NCI-H1105 (cell line): ENCODE results near the gene FERMT1.
A peak's percentile ranks its signal among the peaks of the same experiment; 100 is the strongest.
"Not testable (repeated sequence)": the region's sequence is repeated elsewhere in the genome, so short reads cannot be mapped to it uniquely, and the experiment has no call there.

ENCODE experiments used
- DNase-seq: peaks from one replicate; lab custom pipeline; 2025; lab: John Stamatoyannopoulos, UW

FERMT1 gene

DNA sequence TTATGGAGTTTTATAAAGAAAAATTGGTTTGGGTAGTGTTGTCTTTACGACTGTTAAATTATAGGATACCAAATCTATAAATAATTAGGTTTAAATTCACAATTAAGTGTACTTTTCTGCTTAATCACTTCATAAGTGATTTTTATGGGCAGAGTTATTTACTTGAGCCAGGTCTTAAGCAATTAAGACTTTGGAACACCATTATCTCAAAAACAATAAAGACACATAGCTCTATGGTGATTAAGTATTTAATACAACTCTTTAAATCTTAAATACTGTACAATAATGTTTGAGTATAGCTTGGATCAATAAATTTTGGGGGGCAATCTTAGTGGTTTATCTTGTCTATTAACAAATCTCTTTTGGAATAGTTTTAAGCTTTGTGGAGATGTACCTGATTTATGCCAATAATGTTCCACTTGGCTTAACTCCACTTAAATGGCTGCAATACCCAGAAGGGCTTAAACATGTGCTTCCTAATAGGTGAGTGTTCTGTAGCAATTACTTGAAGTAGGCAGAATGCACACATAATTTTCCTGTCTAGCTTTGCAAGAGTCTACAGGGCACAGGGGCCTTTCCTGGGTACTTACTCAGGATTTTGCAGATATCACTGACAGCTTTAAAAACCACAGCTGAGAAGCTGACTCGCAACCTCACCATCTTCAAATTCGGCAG lies 7.5 kb downstream of the FERMT1 start:
- DNase-seq, result peak; percentile 26

DNA sequence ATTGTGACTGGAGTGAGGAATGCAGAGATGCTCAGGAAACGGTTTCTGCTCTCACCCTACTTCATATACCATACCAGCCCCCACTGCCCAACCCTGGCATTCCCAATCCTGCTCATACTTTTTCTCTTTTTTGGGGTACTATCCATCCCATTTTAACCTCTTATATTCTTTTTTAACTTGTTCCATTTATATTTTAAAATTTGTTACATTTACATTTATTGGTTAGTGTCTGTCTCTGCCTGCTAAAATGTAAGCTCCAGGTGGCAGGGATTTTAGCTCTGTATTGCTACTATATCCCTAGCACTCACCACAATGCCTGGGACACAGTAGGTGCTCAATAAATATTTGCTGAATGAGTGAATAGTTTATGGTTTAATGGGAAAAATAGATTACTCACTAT lies 8.1 kb downstream of the FERMT1 start:
- DNase-seq, result no peak

DNA sequence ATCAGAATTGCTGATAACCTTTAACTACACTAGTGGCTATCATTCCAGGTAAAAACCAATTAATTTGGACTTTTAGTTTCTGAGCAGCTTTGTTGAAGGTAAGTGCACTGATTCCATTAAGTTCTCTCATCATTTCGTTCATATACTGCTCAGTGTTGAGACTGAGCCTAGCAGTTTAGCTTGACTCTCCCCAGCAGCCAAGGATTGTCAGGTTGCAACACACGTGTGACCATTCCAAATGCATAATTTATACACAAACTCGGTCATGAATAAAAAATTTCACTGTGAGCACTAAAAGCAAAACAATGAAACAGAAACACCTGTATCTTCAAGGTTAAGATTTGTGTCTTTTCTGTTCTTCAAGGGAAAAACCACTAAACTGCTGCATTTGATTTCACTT lies 8.9 kb downstream of the FERMT1 start:
- DNase-seq, result no peak

DNA sequence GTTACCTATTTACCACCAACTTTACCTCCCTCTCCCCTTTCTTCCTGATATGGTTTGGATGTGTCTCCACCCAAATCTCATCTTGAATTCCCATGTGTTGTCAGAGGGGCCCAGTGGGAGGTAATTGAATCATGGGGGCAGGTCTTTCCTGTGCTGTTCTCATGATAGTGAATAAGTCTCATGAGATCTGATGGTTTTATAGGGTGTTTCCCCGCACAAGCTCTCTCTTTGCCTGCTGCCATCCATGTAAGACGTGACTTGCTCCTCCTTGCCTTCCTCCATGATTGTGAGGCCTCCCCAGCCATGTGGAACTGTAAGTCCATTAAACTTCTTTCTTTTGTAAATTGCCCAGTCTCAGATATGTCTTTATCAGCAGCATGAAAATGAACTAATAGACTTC lies 9.9 kb downstream of the FERMT1 start:
- not testable (repeated sequence) for DNase-seq

DNA sequence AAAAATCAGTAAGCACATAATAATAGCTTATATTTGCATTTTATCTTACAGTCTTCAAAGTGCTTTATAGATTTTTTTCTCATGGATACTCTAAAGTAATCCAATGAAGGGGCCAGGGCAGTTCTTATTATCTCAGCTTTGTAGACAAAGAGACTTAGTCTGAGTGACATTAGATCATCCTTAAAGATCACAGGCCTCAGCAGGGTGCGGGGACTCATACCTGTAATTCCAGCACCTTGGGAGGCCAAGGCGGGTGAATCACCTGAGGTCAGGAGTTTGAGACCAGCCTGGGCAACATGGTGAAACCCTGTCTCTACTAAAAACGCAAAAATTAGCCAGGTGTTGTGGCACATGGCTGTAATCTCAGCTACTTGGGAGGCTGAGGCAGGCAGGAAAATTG lies 14.5 kb downstream of the FERMT1 start:
- DNase-seq, result no peak

DNA sequence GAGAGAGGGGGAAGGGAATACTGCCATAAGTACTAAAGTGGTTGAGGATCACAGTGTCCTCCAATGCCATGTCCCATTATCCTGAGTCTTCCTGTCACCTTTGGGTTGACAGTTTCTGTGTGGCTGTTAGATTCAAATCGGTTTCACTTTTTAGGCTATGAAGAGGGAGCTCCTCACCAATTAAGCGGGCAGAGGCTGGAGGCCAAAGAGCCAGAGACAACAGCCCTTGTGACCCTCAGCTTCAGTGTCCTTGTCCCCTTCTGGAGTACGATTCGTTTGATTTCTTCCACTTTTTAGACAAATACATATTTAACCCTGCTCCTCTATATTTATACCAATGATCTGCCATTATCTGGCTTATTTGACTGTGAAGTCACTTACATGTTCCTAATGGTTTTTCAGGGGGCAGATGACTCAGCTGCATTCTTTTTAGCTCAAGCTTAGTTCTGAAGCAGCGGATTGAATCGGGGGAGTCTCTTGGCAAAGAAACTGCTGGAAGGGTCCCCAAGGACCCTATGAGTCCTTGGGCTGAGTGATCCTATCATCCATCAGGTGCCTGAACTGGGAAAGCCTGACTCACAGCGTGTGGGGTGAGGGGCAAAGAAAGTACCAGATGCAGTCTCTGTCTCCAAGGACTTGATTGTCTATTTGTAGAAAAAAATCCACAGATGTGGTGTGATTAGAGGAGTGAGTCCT lies 18.2 kb downstream of the FERMT1 start:
- DNase-seq, result no peak

DNA sequence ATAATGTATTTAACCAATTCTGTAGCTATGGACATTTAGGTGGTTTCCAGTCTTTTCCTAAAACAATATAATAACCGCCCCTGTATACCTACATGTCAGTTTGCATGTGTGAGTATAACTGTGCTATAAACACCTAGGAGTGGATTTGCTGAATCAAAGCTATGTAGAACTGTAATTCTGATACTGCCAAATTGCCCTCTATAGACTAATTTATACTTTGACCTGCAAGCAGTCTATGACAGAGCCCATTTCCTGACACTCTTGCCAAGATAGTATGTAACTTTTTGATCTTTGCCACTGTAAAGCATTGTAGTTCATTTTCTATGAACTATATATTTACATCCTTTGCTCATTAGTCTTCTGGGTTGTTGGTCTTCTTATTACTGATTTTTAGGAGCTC lies 19.5 kb downstream of the FERMT1 start:
- DNase-seq, result no peak

DNA sequence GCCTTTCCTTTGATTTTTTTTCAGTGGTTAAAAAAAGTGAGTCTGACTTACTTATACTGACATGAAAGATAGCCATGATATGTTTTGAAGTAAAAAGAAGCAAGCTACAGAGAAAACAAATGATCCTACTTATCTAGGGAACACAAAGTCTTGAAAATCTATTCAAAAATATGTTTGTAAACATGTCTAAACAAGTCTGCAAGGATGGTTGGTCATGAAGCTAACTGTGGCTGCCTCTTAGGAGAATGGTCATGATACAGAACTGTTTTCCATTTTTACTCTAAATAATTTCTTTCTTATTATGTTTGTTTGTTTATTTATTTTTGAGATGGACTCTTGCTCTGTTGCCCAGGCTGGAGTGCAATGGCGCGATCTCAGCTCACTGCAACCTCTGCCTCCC lies 21.5 kb downstream of the FERMT1 start:
- no peak for DNase-seq

DNA sequence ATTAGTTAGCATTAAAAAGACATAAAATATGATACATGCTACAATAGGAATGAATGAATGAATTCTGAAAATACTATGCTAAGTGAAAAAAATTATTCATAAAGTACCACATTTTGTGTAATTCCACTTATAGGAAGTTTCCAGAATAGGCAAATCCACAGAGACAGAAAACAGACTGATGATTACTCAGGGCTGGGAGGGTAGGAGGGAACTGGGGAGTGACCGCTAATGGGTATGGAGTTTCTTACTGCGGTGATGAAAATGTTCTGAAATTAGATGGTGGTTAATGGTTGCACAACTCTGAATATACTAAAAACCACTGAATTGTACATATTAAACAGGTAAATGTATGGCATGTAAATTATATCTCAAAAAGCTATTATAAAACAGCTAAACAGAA lies 22.6 kb downstream of the FERMT1 start:
- no peak for DNase-seq

DNA sequence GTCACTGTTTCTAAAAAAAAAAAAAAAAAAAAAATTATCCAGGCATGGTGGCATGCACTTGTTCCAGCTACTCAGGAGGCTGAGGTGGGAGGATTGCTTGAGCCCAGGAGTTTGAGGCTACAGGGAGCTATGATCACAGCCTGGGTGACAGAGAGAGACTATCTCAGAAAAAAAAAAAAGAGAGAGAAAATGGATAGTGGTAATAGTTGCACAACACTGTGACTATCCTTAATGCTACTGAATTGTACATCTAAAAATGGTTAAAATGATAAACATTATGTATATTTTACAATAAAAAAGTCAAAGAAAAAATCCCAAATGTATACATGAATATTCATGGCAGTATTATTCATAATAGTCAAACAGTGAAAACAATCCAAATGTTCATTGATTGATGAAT lies 23.0 kb downstream of the FERMT1 start:
- DNase-seq, result no peak

DNA sequence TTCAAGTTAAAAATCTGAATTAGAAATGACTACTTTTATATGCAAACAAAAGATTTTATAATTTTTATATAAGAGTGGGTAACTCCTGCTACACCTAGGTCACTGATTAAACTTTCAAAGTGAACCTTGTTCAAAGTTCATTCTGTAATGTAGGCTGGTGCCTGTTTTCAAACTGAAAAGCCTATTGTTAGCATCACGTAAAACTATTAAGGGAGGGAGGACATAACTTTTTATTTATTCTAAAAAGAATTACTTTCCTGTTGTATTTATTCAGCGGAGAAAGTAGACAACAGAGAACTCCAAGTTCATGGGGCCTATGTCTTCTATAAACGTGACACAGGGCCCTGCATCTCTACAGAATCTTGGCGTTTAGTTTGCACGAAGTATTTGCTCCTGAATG lies 27.4 kb downstream of the FERMT1 start:
- no peak for DNase-seq

DNA sequence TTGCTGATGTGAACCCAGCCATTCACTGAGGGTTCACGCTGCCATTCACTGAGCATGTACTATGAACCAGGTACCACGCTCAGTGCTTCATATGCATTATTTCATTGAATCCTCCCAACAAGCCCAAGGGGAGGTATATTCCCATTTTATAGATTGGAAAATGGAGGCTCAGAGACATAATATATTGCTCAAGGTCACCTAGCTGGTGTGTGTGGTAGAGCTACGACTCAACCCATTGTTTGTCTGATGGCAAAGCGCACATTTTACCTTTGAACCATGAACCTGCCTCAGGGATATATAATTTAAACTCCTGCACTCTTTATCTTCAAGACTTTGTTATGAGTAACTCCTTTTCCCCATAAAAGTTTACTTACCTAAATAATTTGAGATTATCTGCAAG lies 28.3 kb downstream of the FERMT1 start:
- DNase-seq, result no peak

DNA sequence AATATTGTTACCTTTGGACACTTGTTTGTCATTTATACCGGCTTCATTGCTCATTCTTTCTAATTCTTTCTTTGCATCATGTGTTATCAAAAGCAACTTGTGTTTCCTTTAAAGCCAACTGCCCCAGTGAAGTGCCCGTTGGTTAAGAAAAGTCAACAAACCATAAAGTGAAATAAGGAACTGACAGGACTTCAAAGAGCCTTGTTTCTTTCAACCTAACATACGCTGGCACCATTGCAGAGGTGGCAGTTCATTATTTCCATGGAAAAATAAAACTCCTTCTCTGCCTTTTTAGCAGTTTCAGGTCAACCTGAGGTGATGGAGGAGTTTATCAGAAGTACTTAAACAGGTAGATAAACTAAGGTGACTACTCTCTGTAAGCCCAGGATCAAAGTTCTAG lies 28.8 kb downstream of the FERMT1 start:
- DNase-seq, result no peak

DNA sequence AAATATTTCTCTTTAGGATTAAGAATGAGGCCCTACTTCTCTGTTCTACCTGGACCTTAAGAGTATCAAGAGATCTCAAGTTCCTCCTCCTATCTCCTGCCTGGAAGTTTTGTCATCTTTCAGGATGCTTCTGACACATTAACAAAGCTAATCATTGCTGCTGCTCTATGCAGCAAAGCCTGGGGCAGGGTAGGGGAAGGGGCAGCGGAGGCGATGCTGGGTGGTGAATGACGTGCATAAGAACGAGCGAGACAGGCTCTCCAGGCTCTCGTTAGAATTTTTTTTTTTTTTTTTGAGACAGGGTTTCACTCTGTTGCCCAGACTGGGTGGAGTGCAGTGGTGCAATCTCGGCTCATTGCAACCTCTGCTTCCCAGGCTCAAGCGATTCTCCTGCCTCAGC lies 31.2 kb downstream of the FERMT1 start:
- no peak for DNase-seq

DNA sequence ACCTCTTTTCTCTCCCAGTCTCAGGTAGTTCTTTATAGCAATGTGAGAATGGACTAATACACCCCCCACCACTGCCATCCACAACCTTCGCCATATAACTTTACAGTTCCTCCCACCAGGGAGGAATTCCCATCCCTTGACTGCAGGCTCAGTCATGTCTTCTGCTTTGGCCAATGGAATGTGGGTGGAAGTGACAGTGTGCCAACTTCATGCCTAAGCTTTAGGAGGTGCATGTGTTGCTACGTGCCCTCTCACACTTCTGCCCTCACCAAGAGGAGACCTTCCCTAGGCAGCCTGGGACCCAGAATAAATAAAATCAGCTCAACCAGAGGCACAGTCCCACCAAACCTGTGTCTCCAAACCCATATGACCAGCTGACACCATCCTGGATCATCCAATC lies 36.0 kb downstream of the FERMT1 start:
- DNase-seq, result no peak

DNA sequence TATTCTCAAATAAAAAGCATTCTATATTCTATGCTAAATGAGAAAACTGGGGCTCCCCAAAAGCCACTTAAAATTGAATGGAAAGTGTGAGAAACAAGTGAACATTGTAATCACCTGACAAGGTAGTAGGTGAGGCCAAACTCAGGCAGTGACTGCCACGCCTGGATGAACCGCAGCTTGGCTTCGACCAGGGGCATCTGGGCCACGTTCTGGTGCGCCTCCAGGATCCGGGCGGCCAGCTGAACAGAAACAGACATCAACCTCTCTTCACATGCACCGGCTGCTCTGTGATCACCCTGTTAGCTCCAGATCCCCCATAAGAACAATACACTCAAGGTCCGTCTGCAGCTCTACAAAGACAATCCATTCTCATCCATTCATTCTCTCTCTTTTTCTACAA lies 38.9 kb downstream of the FERMT1 start:
- DNase-seq, result no peak

DNA sequence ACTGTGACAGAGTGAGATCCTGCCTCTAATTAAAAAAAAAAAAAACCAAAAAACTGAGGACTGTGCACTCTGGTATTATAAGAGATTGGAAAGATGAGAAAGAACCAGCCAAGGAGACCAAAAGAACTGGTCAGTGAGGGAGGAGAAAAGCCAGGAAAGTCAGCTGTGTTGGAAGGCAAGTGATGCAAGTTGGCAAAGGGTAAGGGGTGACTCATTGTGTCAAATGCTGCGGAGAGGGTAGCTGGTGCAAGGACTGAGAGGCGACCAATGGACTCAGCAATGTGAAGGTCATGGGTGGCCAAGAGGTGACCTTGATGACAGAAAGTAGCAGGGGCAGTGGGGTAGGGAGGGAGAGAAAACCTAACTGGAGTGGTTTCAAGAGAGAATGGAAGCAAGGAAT lies 41.6 kb downstream of the FERMT1 start:
- DNase-seq, result no peak

DNA sequence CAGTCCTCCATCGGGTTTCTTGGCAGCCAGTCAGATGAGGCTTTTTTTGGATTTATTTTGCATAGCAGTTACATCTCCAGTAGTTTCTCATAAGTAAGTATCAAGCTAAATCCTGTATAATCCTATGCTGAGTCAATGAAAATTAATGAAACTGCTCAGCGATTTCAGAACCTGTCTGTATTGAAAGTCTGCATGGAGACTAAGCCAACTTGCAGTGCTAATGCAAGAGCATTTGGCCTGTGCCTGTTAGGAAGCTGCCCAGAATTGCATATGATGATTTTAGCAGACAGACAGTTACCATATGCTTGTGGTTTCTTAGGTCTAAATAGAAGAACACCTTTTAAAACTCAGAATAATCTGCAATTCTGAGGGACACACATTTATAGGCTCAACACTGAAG lies 43.8 kb downstream of the FERMT1 start:
- no peak for DNase-seq

DNA sequence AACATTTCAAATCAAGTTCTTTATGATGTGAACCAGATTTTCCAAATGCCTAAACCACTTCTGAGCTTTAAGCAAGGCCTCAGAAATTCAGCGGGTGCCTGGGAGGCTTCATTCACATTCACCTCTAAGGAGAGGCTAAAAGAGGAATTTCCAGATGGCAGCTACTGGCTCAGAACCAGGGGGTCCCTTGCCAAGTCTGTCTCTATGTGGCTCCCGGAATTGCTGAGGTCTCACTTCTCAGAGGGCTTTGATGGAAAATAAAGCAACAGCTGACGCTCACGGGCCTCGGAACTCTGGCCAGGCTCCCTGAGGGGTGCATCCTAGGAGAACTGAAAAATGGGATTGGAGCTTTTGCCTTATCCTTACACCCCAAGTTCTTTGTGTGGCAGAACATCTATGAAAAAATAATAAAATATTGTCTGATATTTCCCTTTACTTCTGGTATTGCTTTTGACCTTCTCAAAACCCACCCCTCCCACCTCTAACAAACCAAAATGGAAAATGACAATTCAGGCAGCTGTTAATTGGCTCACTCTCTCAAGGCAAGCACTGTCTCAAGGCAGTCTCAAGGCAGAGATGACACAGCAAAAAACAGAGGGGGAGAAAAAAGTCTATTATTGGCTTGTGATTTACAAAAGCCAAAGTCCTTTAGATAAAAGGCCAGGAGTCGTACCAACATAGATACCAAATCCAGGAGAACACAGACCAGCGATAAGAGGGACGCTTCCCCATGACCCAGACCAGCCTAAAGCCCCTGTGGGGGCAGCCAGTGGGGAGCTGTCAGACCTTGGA lies 47.2 kb downstream of the FERMT1 start:
- peak; percentile 21 for DNase-seq

DNA sequence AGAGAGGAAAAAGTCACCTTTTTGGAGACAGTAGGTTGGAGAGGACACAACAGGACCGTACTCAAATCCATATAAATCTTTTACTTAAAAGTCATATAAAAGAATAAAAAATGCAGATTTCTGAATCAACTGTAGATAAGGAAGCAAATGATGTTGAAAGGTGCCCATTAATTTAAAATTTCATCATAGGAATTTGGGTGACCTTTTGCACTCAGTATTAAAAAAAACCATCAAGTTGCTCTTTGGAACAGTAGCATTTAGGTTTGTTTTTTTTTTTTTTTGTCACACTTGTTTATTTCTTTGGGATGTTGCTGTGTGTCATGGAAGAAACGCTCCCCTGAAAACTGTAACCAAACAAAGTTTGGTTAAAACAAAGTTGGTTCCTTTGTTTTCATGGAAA lies 48.0 kb downstream of the FERMT1 start:
- no peak for DNase-seq

DNA sequence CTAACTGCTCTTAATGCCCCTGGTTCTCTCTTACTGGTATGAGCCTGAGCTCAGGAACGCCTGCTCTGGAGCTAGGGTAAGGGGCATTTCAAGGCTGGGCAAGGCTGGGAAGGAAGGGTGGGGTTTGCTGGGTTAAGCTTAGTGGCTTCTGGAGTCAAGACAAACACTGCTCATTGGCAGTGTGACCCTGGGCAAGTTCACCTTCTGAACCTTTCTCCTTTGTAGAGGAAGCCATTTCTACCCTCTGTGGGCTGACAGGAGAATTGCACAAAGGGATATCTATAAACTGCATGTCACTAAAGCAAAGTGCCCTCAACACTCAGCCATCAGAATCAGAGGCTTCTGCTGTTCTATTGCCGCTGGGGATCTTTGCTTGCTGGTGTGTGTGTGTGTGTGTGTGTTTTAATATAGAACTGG lies 48.7 kb downstream of the FERMT1 start:
- peak; percentile 25 for DNase-seq

DNA sequence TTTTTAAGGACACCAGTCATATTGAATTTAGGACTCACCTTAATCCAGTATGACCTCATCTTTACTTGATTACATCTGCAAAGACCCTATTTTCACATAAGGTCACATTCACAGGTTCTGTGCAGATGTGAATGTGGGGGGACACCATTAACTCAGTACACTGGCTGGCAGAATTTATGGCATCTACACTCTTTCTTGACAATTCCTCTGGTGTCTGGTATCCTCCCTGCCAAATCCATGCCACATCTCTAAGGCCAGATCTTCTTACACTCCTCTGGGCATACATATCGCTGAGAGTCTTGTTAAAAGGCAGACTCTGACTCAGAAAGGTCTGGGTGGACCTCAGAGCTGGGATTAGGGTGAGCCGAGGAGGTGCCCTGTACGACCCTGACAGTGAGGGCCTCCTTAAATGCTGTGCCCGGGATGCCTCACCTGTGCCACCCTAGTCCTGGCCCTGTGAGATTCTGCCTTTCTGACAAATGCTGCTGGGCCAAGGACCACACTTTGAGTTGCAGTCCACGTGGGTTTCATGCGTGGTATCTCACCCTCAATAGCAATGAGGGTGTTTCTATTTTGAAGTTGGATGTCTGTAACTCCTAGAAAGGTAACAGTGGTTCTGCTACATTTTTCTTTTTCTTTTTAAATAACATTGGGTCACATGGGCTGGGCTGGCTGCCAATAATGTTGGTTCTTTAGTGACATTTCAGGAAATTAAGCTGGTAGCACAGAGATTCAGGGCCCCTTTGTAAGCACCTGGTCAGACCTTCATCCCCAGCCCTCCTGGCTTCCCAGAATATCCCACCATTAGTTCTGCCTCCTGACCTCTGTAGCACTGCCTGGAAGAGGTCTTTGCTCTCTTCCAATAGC lies 51.8 kb downstream of the FERMT1 start:
- DNase-seq, result no peak
